Stimulated activated CD8-positive, alpha-beta memory T cell treated with anti-CD3 and anti-CD28 coated beads, Interleukin-15, amount 100 ng/mL, for 24 hours (primary cell): ENCODE data around the gene SPATC1L.
"Not testable (repeated sequence)": the region's sequence is repeated elsewhere in the genome, so short reads cannot be mapped to it uniquely, and the experiment has no call there.

Experiments used
- DNase-seq: peaks from one replicate; pipeline ENCODE4 v3.0.0-alpha.2; 2020; ENCODE audit warnings: low read depth

The SPATC1L gene

GRCh38 chr21:46183910-46184624 is at the start of gene SPATC1L:
SPATC1L (minus strand) TSS chr21:46184459; CDS start chr21:46182816, 1,643 bp downstream.
- peak; percentile 17 for DNase-seq

DNA sequence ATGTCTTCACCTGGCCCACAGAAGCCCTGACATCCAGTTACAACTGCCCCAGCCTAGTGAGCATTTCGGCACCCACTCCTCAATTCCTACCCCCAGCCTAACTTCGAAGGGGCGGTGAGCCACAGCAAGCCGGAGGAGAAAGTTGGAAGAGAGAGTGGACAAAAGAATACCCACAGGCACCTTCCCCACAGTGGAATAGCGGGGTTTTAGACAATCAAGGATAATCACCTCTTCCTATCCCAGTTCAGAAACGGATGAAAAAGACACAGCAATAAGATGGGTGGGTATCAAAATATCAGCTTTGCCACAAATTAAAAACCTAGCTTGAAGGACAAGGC is 45.6 kb upstream of the SPATC1L start:
- DNase-seq = no peak

GRCh38 chr21:46229133-46229922 is 45.1 kb upstream of the SPATC1L start:
- no peak for DNase-seq

DNA sequence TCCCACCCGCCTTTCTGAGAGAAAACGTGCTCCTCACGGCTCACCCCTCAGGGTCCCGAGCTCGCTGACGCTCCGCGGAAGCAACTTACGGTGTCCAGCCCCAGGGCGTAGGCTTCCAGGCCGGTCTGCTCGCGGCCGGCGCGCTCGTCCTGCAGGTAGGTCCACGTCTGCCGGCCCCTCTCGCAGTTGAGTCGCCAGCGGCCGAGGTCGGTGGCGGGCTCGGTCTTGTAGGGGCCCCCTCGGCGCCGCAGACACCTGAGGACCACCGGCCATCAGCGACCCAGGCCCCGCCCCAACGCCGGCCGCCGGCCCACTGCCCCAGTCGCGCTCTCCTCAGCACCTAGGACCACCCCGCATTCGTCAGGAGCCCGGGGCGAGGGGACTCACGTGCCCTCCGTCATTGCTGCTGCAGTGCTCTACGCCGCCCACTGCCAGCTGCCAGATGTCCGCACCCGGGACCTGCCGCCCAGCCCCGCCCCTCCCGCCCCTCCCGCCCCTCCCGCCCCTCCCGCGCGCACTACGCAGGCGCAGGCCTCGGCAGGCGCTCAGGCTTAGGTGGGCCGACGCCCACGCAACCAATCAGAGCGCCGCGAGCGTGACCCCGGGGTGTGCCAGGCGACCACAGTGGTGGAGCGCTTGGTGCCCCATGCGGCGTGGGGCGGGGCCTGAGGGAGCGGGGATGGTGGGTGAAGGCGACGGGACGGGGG is 44.2 kb upstream of the SPATC1L start, which contains the start of gene LSS:
LSS (minus strand) TSS at position 430 of the 707 bp plus-strand sequence; CDS start at position 401, 29 bp downstream.
- peak; percentile 89 for DNase-seq

- no peak for DNase-seq
Observed at GRCh38 chr21:46227811-46228344, 43.6 kb upstream of the SPATC1L start.

DNA sequence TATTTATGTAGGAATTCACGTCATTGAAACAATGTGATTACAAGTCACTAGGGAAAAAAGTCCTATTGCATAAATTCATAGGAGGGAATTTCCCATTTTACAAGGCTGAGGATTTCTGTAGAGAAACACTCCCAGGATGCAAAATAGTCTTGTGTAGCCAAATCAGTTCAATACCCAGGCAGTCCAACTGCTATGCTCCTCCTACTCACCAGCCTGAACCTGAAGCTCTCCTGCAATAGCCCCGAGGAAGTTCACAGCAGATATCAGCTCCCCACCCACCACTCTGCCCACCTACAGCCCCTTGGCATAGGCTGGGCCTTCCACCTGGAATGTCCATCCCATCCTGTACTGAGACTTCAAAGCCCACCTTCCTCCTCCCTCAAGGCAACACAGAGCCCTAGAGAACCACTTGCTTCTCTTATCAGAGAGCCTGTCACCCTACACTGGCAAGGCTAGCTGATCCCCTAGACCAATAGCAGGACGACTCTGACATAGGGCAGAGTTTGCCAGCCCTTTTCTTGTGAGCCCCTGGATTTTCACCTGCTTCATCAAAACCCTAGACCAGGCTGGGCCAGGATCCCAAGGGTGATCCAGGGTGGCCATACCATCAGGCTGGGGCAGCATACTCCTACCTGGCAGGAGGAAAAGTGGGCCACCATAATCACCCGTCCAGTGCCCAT is 42.8 kb upstream of the SPATC1L start:
- DNase-seq = no peak

- no peak for DNase-seq
Observed at GRCh38 chr21:46226146-46226545, 41.9 kb upstream of the SPATC1L start.

DNA sequence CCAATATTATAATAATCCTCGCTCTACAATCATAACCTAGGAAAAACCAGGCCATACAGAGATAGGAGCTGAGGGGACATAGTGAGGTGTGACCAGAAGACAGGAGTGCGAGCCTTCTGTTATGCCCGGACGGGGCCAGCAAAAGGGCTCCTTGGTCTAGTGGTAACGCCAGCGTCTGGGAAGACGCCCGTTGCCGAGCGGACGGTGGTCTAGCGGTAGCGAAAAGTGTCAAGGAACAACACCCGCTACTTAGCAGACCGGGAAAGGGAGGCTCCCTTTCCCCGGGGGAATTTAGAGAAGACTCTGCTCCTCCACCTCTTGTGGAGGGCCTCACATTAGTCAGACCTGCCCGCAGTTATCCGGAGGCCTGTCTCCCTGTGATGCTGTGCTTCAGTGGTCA is 39.4 kb upstream of the SPATC1L start:
- DNase-seq = not testable (repeated sequence)

- DNase-seq = no peak
Observed at GRCh38 chr21:46223217-46223616, 39.0 kb upstream of the SPATC1L start.

GRCh38 chr21:46222436-46223116 is 38.3 kb upstream of the SPATC1L start:
- no peak for DNase-seq

DNA sequence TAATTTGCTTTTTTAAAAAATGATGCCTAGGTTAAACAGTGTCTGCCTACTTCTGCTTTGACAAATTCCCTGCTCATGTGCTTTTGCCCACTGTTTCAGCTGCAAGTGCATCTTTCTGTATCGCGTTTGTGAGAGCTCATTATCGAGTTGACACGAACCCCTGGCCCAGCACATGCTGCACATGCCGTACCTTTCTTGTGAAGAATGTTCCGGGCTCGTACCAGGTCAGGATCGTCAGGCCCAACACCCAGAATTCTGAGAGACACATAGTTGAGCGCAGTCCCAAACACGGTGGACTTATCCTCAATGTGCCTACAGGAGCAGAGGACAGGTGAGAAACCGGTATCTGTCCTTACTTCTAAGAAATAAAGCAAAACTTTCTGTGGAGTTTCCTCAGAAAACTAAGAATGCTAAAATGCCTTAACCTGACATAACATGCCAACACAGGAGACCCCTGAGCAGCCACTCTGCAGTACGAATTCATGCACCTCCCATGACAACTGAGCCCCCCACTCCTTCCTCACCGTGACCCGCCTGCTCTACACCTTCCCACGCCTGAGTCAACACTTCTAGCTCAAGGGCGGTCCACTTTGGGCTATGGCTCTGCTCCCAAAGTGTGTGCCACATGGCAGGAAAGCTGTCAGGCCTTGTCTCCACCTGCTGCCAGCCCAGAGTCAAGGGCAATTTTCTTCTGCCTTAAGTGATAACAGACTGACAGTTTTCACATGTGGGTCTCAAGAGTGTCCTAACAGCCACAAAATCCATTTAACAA is 37.6 kb upstream of the SPATC1L start:
- no peak for DNase-seq

DNA sequence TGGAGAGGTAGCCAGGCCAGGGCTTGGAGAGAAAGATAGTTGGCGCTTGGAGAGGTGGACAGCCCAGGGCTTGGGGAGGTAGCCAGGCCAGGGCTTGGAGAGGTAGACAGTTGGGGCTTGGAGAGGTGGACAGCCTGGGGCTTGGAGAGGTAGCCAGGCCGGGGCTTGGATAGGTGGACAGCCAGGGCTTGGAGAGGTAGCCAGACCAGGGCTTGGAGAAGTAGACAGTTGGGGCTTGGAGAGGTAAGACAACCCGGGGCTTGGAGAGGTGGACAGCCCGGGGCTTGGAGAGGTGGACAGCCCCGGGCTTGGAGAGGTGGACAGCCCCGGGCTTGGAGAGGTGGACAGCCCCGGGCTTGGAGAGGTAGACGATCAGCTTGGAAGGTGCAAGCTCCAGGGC is 36.6 kb upstream of the SPATC1L start:
- no peak for DNase-seq

GRCh38 chr21:46220275-46220810 is 36.1 kb upstream of the SPATC1L start:
- DNase-seq = no peak

GRCh38 chr21:46219591-46220239 is 35.5 kb upstream of the SPATC1L start:
- DNase-seq = no peak

DNA sequence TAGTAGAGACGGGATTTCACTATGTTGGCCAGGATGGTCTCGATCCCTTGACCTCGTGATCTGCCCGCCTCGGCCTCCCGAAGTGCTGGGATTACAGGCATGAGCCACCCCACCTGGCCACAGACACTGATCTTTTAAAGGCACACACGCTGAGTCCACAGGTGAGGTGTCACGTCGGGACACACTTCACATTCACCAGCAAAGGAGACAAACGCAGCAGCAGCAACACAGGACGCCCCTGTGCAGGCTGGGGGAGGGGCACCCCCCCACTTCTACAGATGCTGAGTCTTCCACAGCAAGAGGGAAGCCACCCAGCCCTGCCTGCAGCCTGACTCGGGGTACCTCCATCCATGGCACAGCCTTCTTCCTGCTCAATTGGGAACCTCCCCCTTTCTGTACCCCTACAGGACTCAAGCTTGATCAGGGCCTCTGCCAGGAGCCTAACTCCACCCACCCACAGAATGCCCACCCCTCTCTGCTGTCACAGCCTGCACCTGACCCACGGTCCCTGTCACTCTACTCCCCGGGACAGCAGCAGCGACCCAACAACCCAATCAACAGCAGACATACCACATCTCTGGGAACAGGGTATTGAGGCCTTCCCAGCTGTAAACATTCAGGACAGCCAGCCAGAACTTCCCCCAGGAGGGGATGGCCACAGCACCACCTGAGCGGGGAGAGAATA is 34.8 kb upstream of the SPATC1L start:
- no peak for DNase-seq

DNA sequence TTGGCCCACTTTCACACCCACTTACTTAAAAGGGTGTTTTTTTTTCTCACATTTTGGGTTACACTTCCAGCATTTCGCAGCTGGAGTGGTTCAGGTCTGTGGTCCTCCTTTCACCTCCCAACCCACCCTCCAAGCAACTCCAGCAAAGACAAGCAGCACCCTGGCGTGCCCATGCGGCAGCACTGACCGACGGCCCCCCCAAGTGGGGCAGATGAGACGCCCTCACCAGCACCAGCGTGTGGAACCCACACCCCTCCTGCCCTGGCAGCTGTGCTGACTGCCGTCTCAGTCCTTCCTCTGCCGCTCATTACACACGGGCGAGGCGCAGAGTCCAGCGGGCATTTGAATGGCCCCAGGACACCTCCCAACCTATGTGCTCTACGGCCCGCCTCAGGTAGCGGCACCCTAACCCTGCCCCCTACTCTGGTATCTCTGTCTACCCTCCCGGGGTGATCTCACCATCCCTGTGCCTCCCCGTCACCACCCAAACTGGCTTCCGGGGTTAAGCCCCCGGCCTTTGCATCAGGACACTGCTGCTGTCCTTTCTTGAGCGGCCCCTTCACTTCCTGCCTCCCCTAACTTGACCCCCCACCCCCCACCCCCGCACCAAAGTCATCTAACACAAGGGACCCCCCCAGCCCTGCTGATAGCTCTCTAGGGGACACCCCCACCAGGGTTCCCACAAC is 33.4 kb upstream of the SPATC1L start:
- no peak for DNase-seq

- no peak for DNase-seq
Observed at GRCh38 chr21:46216132-46216747, 32.0 kb upstream of the SPATC1L start.
